HepG2 (cell line): ENCODE measurements around the gene RASSF10. TPM values are rescaled to one million over a fixed set of nuclear protein-coding genes. Genes with fewer than 3 reads are reported as not detected.

Experiments
- CEBPB ChIP-seq: IDR thresholded peaks from 2 replicates; pipeline ENCODE4 v1.6.1; 2011; ENCODE audit warnings: low read depth, low read length, improper control_type of control experiment, borderline replicate concordance
- CHCHD3 ChIP-seq: sonication (generic); formaldehyde crosslinking; IDR thresholded peaks from 2 replicates; pipeline ENCODE4 v1.8.0; 2022; ENCODE audit warnings: mild to moderate bottlenecking, missing genetic modification reagents, moderate library complexity
- DNMT1 ChIP-seq: sonication (generic); formaldehyde crosslinking; IDR thresholded peaks from 2 replicates; pipeline ENCODE4 v1.5.1; 2020; ENCODE audit warnings: mild to moderate bottlenecking, missing genetic modification reagents
- DPF2 ChIP-seq: sonication (generic); formaldehyde crosslinking; IDR thresholded peaks from 2 replicates; pipeline ENCODE4 v1.4.0; 2020; ENCODE audit warnings: mild to moderate bottlenecking, low read depth, missing genetic modification reagents, borderline replicate concordance
- EEA1 ChIP-seq: sonication (generic); formaldehyde crosslinking; IDR thresholded peaks from 2 replicates; pipeline ENCODE4 v1.5.1; 2020; ENCODE audit warnings: mild to moderate bottlenecking, missing genetic modification reagents, borderline replicate concordance
- ERF ChIP-seq: IDR thresholded peaks from 2 replicates; pipeline ENCODE4 v1.6.1; 2018; ENCODE audit warnings: missing biosample characterization, missing genetic modification reagents
- FOXA1 ChIP-seq, 2 experiments: fragments of 450-650 bp in 1 of 2; sonication (generic) in 1 of 2; formaldehyde crosslinking in 1 of 2; IDR thresholded peaks; 2 replicates each; pipeline versions ENCODE4 v1.4.0 to v1.6.1; 2016 to 2020; ENCODE audit warnings: missing genetic modification reagents in 1 of 2
- GFI1 ChIP-seq: sonication (generic); formaldehyde crosslinking; IDR thresholded peaks from 2 replicates; pipeline ENCODE4 v1.5.0; 2020; ENCODE audit warnings: missing genetic modification reagents, mild to moderate bottlenecking, borderline replicate concordance
- HES4 ChIP-seq: sonication (generic); formaldehyde crosslinking; IDR thresholded peaks from 2 replicates; pipeline ENCODE4 v1.9.0; 2021; ENCODE audit warnings: mild to moderate bottlenecking, missing genetic modification reagents, borderline replicate concordance
- NR2C2 ChIP-seq: sonication (generic); formaldehyde crosslinking; IDR thresholded peaks from 2 replicates; pipeline ENCODE4 v1.4.0; 2020; ENCODE audit warnings: missing genetic modification reagents, mild to moderate bottlenecking, moderate library complexity, borderline replicate concordance
- POGZ ChIP-seq: sonication (generic); formaldehyde crosslinking; IDR thresholded peaks from 2 replicates; pipeline ENCODE4 v1.4.0; 2020; ENCODE audit warnings: mild to moderate bottlenecking, missing genetic modification reagents
- SALL1 ChIP-seq: sonication (generic); formaldehyde crosslinking; IDR thresholded peaks from 2 replicates; pipeline ENCODE4 v1.8.0; 2022; ENCODE audit warnings: mild to moderate bottlenecking, missing genetic modification reagents
- SNAPC4 ChIP-seq: sonication (generic); formaldehyde crosslinking; IDR thresholded peaks from 2 replicates; pipeline ENCODE4 v1.4.0; 2020; ENCODE audit warnings: mild to moderate bottlenecking, missing genetic modification reagents
- TBX2 ChIP-seq: sonication (generic); formaldehyde crosslinking; IDR thresholded peaks from 2 replicates; pipeline ENCODE4 v1.5.0; 2020; ENCODE audit warnings: missing genetic modification reagents, mild to moderate bottlenecking, borderline replicate concordance
- TGIF2 ChIP-seq: IDR thresholded peaks from 2 replicates; pipeline ENCODE4 v1.6.1; 2016; ENCODE audit warnings: control low read depth, missing compliant biosample characterization
- XRCC5 ChIP-seq: fragments of 200-400 bp; formaldehyde crosslinking; optimal IDR thresholded peaks from 2 replicates; pipeline ENCODE3; 2017; ENCODE audit warnings: mild to moderate bottlenecking, low read length
- ZBTB39 ChIP-seq: sonication (generic); formaldehyde crosslinking; IDR thresholded peaks from 2 replicates; pipeline ENCODE4 v1.5.0; 2020; ENCODE audit warnings: missing genetic modification reagents
- ZMYM4 ChIP-seq: sonication (generic); formaldehyde crosslinking; IDR thresholded peaks from 2 replicates; pipeline ENCODE4 v1.8.1; 2023; ENCODE audit warnings: mild to moderate bottlenecking, missing genetic modification reagents
- ZNF501 ChIP-seq: sonication (generic); formaldehyde crosslinking; IDR thresholded peaks from 2 replicates; pipeline ENCODE4 v1.5.1; 2020; ENCODE audit warnings: mild to moderate bottlenecking, moderate library complexity, missing genetic modification reagents
- ZNF629 ChIP-seq: sonication (generic); formaldehyde crosslinking; conservative IDR thresholded peaks from 2 replicates; pipeline ENCODE4 v1.5.0; 2020; ENCODE audit warnings: missing genetic modification reagents
- ZNF709 ChIP-seq: sonication (generic); formaldehyde crosslinking; IDR thresholded peaks from 2 replicates; pipeline ENCODE4 v1.5.0; 2020; ENCODE audit warnings: mild to moderate bottlenecking, missing genetic modification reagents
- ZNF710 ChIP-seq: sonication (generic); formaldehyde crosslinking; IDR thresholded peaks from 2 replicates; pipeline ENCODE4 v1.5.0; 2020; ENCODE audit warnings: mild to moderate bottlenecking, missing genetic modification reagents, borderline replicate concordance
- polyA plus RNA-seq, 8 experiments: library from polyadenylated mRNA; depleted of rRNA in 3 of 8; stranded (reverse) in 7 of 8; unstranded in 1 of 8; fragments of >200 nt; fragmentation: Illumina TruSeq in 4 of 8; extraction: Trizol in 4 of 8; gene quantifications; 2 replicates each; pipeline versions ENCODE4 v1.2.1 to v1.2.3, GENCODE V29; 2011 to 2016; ENCODE audit warnings: low read depth in 4 of 8, missing spikeins in 1 of 8, mixed read lengths in 1 of 8; ENCODE audit not compliant: insufficient read depth in 1 of 8
- total RNA-seq, 5 experiments: library from RNA; depleted of rRNA; stranded (reverse); fragments of >200 nt; fragmentation: Illumina TruSeq; extraction: Trizol; gene quantifications; 2 replicates each; pipeline ENCODE4 v1.2.3, GENCODE V29; 2016; ENCODE audit warnings: low read depth in 1 of 5

The RASSF10 gene
- total and polyA plus RNA-seq, 2 of the 13 experiments (the other 11 are each of a cell fraction or from before 2014, with no cell fraction given) = not detected

GRCh38 chr11:13008061-13008435, 1.1 kb upstream of the RASSF10 start (continued):
- TF ChIP-seq SNAPC4 (CRISPR knock-in tag) (0 out of 2 replicates have a peak, but pooled peaks have one; percentile 23), ZNF710 (CRISPR knock-in tag) (peak; percentile 96), ZNF501 (CRISPR knock-in tag) (peak; percentile 58; the same call in 1 of the 2 replicates), TBX2 (CRISPR knock-in tag) (peak; percentile 96), ZBTB39 (CRISPR knock-in tag) (no peak), NR2C2 (CRISPR knock-in tag) (peak; percentile 61; the same call in 1 of the 2 replicates), EEA1 (CRISPR knock-in tag) (no peak), POGZ (CRISPR knock-in tag) (peak; percentile 83), DPF2 (peak; percentile 98), TGIF2 (CRISPR knock-in tag) (no peak), SALL1 (CRISPR knock-in tag) (peak; percentile 93), FOXA1 (IDR thresholded peaks at IDR 0.05) (peak; percentile 15; the same call in 1 of the 2 replicates), FOXA1 (CRISPR knock-in tag; IDR thresholded peaks at IDR 0.05) (peak; percentile 92), ZMYM4 (CRISPR knock-in tag) (peak; percentile 72), GFI1 (CRISPR knock-in tag) (peak; percentile 85), CHCHD3 (CRISPR knock-in tag) (no peak), ZNF629 (CRISPR knock-in tag) (peak; percentile 27; the same call in 1 of the 2 replicates), ERF (CRISPR knock-in tag) (peak; percentile 76), HES4 (CRISPR knock-in tag) (no peak), DNMT1 (CRISPR knock-in tag) (no peak), XRCC5 (peak; percentile 62), ZNF709 (0 out of 2 replicates have a peak, but pooled peaks have one; percentile 44), CEBPB (peak; percentile 10; the same call in 1 of the 2 replicates)
